ENCODE data around the gene LIFR.
"Not testable (repeated sequence)": the region's sequence is repeated elsewhere in the genome, so short reads cannot be mapped to it uniquely, and the experiment has no call there.

Gene LIFR, protein sequence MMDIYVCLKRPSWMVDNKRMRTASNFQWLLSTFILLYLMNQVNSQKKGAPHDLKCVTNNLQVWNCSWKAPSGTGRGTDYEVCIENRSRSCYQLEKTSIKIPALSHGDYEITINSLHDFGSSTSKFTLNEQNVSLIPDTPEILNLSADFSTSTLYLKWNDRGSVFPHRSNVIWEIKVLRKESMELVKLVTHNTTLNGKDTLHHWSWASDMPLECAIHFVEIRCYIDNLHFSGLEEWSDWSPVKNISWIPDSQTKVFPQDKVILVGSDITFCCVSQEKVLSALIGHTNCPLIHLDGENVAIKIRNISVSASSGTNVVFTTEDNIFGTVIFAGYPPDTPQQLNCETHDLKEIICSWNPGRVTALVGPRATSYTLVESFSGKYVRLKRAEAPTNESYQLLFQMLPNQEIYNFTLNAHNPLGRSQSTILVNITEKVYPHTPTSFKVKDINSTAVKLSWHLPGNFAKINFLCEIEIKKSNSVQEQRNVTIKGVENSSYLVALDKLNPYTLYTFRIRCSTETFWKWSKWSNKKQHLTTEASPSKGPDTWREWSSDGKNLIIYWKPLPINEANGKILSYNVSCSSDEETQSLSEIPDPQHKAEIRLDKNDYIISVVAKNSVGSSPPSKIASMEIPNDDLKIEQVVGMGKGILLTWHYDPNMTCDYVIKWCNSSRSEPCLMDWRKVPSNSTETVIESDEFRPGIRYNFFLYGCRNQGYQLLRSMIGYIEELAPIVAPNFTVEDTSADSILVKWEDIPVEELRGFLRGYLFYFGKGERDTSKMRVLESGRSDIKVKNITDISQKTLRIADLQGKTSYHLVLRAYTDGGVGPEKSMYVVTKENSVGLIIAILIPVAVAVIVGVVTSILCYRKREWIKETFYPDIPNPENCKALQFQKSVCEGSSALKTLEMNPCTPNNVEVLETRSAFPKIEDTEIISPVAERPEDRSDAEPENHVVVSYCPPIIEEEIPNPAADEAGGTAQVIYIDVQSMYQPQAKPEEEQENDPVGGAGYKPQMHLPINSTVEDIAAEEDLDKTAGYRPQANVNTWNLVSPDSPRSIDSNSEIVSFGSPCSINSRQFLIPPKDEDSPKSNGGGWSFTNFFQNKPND

DNA sequence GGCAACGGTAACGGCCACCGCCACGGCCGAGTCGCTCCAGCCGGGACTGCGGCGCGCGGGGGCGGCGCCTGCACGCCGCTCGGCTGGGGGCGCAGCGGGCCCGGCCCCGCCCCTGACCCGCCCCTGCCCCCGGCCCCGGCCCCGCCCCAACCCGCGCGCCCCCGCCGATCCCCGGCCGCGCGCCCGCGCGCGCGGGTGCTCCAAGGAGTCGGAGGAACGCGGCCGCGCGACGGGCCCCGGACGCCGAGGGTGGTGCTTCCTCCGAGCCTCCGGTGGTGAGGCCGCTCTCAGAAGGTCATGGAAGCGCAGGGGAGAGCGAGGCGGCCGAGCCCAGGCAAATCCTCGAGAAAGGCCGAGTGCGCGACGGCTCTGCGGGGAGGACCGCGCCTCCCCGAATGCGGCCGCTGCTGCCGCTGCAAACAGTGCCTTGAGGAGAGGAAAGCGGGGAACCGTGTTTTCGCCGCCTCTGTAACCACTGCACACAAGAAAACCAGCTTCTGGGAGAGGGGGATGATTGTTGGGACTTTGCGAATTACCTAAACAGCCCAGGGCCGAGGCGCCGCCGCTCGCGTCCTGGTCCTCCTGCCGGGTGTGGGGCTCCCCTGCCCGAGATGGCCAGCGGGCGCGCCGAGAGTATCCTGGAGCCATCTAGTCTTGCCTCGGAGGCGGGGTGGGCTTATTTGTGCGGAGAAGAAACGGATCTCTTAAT, at the start of gene LIFR:
LIFR (minus strand) TSS at position 48 of the 709 bp plus-strand sequence. CDS start 25,999 bp downstream, outside the sequence.
- Histone ChIP-seq H3K9me3 (ENCODE audit: control insufficient read depth in 1 of 2, low read length in 2 of 2) (no peaks in the 10 kb centered on the region), H3K27me3 (ENCODE audit: low read depth, low read length) (no peaks in the 10 kb centered on the region), H3K27ac (ENCODE audit: low read length) (peak within 1 kb of the TSS; percentile 56), H3K4me3 (ENCODE audit: low read depth in 1 of 2, low read length in 2 of 2) (peak within 1 kb of the TSS; percentile 80 to 82), H3K4me1 (ENCODE audit: control insufficient read depth in 1 of 2, insufficient read depth in 2 of 2, low read length in 2 of 2) (peaks cover 0 to 4% of the 10 kb centered on the region in 2 donors), H3K36me3 (ENCODE audit: control insufficient read depth in 1 of 2, insufficient read depth in 2 of 2, low read length in 2 of 2) (no peaks in the 10 kb centered on the region)

DNA sequence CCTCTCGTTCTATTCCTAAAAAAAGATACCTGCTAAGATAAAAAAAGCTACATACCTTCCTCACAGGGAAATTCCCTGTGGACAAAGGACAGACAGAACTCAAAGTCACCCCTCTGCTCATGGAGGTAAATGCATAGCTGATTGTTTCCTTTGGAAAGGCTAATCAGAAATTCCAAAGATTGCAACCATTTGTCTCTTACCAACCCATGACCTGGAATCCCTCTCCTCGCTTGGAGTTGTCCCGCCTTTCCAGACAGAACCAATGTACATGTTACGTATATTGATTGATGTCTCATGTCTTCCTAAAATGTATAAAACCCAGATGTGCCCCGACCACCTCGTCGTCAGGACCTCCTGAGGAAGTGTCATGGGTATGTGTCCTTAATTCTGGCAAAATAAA, 49.2 kb upstream of the LIFR start:
- Histone ChIP-seq H3K4me3 (ENCODE audit: low read depth in 1 of 2, low read length in 2 of 2) (no peak overlapping the region), H3K36me3 (ENCODE audit: control insufficient read depth in 1 of 2, insufficient read depth in 2 of 2, low read length in 2 of 2) (no peaks in the 10 kb centered on the region), H3K4me1 (ENCODE audit: control insufficient read depth in 1 of 2, insufficient read depth in 2 of 2, low read length in 2 of 2) (no peaks in the 10 kb centered on the region), H3K9me3 (ENCODE audit: control insufficient read depth in 1 of 2, low read length in 2 of 2) (no peaks in the 10 kb centered on the region), H3K27me3 (ENCODE audit: low read depth, low read length) (no peaks in the 10 kb centered on the region), H3K27ac (ENCODE audit: low read length) (no peak overlapping the region)

DNA sequence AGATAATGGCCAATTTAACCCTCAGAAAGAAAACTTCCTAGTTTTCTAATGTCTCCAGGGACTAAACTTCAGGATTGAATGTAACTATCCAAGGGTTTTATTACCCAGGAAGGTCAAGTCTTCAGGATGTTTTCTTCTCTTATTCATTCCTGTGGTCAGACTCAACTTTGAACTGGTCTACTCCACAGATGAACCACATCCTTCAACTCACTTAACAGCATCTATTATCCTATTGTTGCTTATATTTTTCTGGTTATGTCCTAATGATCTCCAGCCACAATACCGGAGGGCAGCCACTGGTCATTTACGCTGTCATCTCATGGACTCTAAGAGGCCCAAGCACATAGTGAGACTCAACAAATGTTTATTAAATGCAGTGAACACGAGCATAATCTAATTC, 47.2 kb upstream of the LIFR start:
- Histone ChIP-seq H3K27me3 (ENCODE audit: low read depth, low read length) (no peaks in the 10 kb centered on the region), H3K36me3 (ENCODE audit: control insufficient read depth in 1 of 2, insufficient read depth in 2 of 2, low read length in 2 of 2) (no peaks in the 10 kb centered on the region), H3K27ac (ENCODE audit: low read length) (no peak overlapping the region), H3K9me3 (ENCODE audit: control insufficient read depth in 1 of 2, low read length in 2 of 2) (no peaks in the 10 kb centered on the region), H3K4me3 (ENCODE audit: low read depth in 1 of 2, low read length in 2 of 2) (no peak overlapping the region), H3K4me1 (ENCODE audit: control insufficient read depth in 1 of 2, insufficient read depth in 2 of 2, low read length in 2 of 2) (no peaks in the 10 kb centered on the region)

DNA sequence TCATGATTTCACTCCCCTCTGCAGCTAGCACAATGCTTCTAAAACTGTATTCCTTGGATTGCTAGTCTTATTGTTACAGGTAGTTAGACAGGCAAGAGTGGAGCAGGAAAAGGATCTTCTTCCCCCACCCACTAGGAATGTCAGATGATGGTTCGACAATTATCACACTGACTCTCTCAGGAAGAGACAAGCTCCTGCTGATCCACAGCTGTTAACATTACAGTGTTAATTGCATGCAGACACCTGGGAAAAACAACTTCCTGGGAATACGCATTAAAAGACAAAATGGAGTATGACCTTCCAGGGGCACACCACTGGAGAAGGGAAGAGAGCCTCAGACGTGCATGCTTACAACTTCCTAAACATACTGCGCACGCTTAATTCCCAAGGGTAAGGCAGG, 46.2 kb upstream of the LIFR start:
- Histone ChIP-seq H3K27ac (ENCODE audit: low read length) (no peak overlapping the region), H3K4me1 (ENCODE audit: control insufficient read depth in 1 of 2, insufficient read depth in 2 of 2, low read length in 2 of 2) (no peaks in the 10 kb centered on the region), H3K27me3 (ENCODE audit: low read depth, low read length) (no peaks in the 10 kb centered on the region), H3K9me3 (ENCODE audit: control insufficient read depth in 1 of 2, low read length in 2 of 2) (no peaks in the 10 kb centered on the region), H3K36me3 (ENCODE audit: control insufficient read depth in 1 of 2, insufficient read depth in 2 of 2, low read length in 2 of 2) (no peaks in the 10 kb centered on the region), H3K4me3 (ENCODE audit: low read depth in 1 of 2, low read length in 2 of 2) (no peak overlapping the region)

DNA sequence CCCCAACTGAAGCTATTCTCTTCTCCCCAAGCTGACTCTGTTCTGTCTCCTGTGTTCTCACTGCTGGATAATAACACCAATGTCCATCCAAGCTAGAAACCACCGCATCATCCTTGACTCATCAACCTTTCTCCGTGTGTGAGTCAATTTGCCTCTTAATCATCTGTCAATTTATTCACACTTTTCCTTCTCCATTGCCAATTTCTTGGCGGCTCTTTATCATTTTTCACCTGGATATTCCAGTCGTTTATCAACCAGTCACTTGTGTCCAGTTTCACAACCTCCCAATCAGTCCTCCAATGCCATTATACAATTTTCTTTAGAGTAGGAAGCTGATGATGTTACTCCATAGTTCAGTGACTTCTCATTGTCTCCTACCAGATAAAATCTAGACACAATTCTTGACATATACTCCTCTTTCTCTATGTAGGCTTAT, 45.4 kb upstream of the LIFR start:
- Histone ChIP-seq H3K4me3 (ENCODE audit: low read depth in 1 of 2, low read length in 2 of 2) (no peak overlapping the region), H3K36me3 (ENCODE audit: control insufficient read depth in 1 of 2, insufficient read depth in 2 of 2, low read length in 2 of 2) (no peaks in the 10 kb centered on the region), H3K4me1 (ENCODE audit: control insufficient read depth in 1 of 2, insufficient read depth in 2 of 2, low read length in 2 of 2) (no peaks in the 10 kb centered on the region), H3K9me3 (ENCODE audit: control insufficient read depth in 1 of 2, low read length in 2 of 2) (no peaks in the 10 kb centered on the region), H3K27me3 (ENCODE audit: low read depth, low read length) (no peaks in the 10 kb centered on the region), H3K27ac (ENCODE audit: low read length) (no peak overlapping the region)

DNA sequence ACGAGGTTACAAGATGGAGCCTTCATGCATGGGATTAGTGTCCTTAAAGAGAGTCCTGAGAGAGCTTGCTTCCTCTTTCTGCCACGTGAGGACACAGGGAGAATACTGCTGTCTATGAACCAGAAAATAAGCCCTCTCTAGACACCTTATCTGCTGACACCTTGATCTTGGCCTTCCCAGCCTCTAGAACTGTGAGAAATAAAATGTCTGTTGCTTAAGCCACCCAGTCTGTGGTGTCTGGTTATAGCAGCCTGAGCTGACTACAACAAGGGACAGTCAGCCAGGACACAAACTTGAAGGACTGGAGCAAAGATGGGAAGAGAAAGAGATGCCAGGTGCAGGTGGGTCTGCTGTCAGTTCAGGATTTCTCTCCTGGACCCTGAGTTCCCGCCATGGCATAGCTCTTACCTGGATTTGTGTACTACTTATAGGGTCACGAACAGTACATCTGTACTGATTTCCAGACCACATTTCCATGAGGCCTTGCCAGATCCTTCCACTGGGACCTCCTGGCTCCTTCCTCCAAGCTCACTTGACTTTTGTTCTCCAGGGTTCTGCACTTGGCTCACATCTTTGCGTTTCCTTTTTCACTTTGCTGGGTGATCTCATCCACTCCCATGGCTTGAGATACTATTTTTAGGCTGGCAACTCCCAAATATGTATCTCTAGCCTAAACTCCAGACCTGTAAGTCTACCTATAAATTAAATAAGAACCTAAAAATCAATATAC, 44.9 kb upstream of the LIFR start:
- H3K27ac ChIP-seq (ENCODE audit: low read length) = no peak overlapping the region

DNA sequence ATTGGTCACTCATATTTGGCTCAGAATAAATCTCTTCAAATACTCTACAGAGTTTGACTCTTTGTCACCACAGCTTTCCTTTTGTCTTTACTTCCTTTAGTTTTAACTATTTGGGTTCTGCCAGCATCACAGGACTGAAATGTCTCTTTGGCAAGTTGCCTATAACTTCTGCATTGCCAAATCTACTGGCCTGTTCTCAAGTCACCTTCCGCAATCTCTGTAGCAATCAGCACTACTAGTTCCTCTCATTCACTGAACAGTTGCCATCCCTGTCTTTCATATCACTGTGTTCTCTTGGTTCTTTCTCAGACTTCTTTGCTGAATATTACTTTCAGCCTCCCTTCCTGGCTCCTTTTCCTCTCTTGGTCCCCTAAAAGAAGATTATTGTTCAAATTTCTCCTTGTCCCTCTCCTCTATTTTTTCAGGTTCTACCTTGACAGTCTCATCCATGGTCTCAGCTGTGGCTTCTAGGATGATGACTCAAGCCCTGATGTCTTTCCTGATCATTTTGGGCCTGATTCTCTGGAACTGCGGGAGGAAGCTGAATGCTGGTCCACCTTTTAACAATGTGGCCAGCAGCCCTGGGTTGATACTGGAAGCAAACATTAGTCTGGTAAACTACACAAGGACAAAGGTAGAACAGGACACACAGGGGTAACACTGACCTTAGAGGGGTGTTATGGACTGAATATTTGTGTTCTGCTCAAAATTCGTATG, 44.0 kb upstream of the LIFR start:
- Histone ChIP-seq H3K36me3 (ENCODE audit: control insufficient read depth in 1 of 2, insufficient read depth in 2 of 2, low read length in 2 of 2) (no peaks in the 10 kb centered on the region), H3K27me3 (ENCODE audit: low read depth, low read length) (no peaks in the 10 kb centered on the region), H3K4me3 (ENCODE audit: low read depth in 1 of 2, low read length in 2 of 2) (no peak overlapping the region), H3K27ac (ENCODE audit: low read length) (no peak overlapping the region), H3K4me1 (ENCODE audit: control insufficient read depth in 1 of 2, insufficient read depth in 2 of 2, low read length in 2 of 2) (no peaks in the 10 kb centered on the region), H3K9me3 (ENCODE audit: control insufficient read depth in 1 of 2, low read length in 2 of 2) (no peaks in the 10 kb centered on the region)

More for the DNA sequence above, 44.9 kb upstream of the LIFR start:
- H3K9me3 ChIP-seq (ENCODE audit: control insufficient read depth in 1 of 2, low read length in 2 of 2) = no peaks in the 10 kb centered on the region
- no peaks in the 10 kb centered on the region for H3K36me3 ChIP-seq (ENCODE audit: control insufficient read depth in 1 of 2, insufficient read depth in 2 of 2, low read length in 2 of 2)
- H3K4me1 ChIP-seq (ENCODE audit: control insufficient read depth in 1 of 2, insufficient read depth in 2 of 2, low read length in 2 of 2) = no peaks in the 10 kb centered on the region
- H3K4me3 ChIP-seq (ENCODE audit: low read depth in 1 of 2, low read length in 2 of 2) = no peak overlapping the region
- H3K27me3 ChIP-seq (ENCODE audit: low read depth, low read length) = no peaks in the 10 kb centered on the region

DNA sequence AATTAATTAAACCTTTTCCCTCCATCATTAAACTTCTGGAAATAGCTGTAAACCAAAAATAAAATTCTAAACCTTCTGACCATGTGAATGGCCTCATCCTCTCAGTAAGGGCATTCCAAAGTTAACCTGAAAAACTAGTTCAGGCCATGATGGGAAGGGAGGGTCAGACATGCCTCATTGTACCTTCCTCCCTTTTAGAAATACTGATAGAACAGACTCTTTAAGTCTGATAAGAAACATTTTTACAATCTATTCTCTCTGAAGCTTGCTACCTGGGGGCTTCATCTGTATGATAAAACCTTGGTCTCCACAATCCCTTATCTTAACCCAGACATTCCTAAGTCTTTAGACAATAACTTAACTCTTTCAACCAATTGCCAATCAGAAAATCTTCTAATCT, 43.3 kb upstream of the LIFR start:
- H3K36me3 ChIP-seq (ENCODE audit: control insufficient read depth in 1 of 2, insufficient read depth in 2 of 2, low read length in 2 of 2); H3K27ac ChIP-seq (ENCODE audit: low read length); H3K4me1 ChIP-seq (ENCODE audit: control insufficient read depth in 1 of 2, insufficient read depth in 2 of 2, low read length in 2 of 2); H3K27me3 ChIP-seq (ENCODE audit: low read depth, low read length); H3K4me3 ChIP-seq (ENCODE audit: low read depth in 1 of 2, low read length in 2 of 2); H3K9me3 ChIP-seq (ENCODE audit: control insufficient read depth in 1 of 2, low read length in 2 of 2): not testable (repeated sequence)

DNA sequence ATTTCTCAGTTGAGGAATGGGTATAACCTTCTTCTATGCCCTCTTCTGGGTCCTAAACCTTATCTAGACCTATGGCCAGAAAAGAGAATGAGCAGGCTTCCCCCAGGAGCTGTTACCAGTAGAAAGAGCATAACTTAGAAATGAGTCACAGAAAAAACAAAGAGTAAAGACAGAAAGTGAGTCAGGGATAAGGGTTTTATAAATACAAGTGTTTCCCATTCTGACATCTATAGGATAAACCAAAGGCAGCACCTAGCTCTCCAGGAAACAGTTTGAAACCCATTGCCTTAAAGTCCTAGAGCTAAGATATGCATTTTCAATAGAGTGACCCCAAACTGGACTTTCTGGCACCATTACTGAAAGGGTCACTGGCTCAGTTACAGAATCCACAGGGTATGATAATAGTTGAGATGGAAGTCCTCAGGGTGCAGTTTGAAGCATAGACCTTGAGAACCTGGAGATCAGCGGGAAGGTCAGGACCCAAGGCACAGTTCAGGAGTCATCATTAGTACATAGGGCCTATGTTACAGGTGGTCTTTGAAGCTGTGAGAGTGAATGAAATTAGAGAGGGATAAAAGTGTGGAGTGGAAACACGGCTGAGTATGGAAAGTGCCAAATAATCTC, 42.7 kb upstream of the LIFR start:
- H3K4me1 ChIP-seq (ENCODE audit: control insufficient read depth in 1 of 2, insufficient read depth in 2 of 2, low read length in 2 of 2) = no peaks in the 10 kb centered on the region
- no peaks in the 10 kb centered on the region for H3K27me3 ChIP-seq (ENCODE audit: low read depth, low read length)
- no peaks in the 10 kb centered on the region for H3K9me3 ChIP-seq (ENCODE audit: control insufficient read depth in 1 of 2, low read length in 2 of 2)
- no peaks in the 10 kb centered on the region for H3K36me3 ChIP-seq (ENCODE audit: control insufficient read depth in 1 of 2, insufficient read depth in 2 of 2, low read length in 2 of 2)
- no peak overlapping the region for H3K27ac ChIP-seq (ENCODE audit: low read length)
- H3K4me3 ChIP-seq (ENCODE audit: low read depth in 1 of 2, low read length in 2 of 2) = no peak overlapping the region
